Measurements from ENCODE around the gene IFNLR1. TPM values are rescaled to one million over a fixed set of nuclear protein-coding genes. Genes with fewer than 3 reads are reported as not detected.

IFNLR1 gene
- total RNA-seq, 1 experiment from 2014 or later, result 6.1 TPM

DNA sequence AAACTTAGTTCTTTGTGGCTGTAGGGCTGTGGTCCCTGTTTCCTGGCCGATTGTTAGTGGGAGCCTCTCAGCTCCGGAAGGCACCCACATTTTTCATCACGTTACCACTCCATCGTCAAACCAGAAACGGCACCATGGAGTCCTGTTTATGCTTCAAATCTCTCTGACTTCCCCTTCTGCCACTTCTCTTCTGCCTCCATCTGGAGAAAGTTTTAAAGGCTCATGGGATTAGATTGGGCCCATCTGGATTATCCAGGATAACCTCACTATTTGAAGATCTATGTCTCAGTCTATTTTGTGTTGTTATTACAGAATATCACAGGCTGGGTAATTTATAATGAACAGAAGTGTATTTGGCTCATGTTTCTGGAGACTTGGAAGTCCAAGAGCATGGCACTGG, 24.9 kb downstream of the IFNLR1 start:
- TF ChIP-seq, protein P1, sequence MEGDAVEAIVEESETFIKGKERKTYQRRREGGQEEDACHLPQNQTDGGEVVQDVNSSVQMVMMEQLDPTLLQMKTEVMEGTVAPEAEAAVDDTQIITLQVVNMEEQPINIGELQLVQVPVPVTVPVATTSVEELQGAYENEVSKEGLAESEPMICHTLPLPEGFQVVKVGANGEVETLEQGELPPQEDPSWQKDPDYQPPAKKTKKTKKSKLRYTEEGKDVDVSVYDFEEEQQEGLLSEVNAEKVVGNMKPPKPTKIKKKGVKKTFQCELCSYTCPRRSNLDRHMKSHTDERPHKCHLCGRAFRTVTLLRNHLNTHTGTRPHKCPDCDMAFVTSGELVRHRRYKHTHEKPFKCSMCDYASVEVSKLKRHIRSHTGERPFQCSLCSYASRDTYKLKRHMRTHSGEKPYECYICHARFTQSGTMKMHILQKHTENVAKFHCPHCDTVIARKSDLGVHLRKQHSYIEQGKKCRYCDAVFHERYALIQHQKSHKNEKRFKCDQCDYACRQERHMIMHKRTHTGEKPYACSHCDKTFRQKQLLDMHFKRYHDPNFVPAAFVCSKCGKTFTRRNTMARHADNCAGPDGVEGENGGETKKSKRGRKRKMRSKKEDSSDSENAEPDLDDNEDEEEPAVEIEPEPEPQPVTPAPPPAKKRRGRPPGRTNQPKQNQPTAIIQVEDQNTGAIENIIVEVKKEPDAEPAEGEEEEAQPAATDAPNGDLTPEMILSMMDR (IDR thresholded peaks at IDR 0.05; ENCODE audit: insufficient read depth in 1 of 2, low read depth in 1 of 2, low read length in 1 of 2, severe bottlenecking in 1 of 2, unreplicated experiment in 1 of 2), result no peak
- POLR2A ChIA-PET, result no interaction called here

GRCh38 chr1:24161270-24161669, 25.8 kb downstream of the IFNLR1 start:
- Mint-ChIP-seq H3K4me1 (ENCODE audit: low read depth, unreplicated experiment) (peaks cover 16% of the 10 kb centered on the region), H3K9me3 (ENCODE audit: unreplicated experiment) (peaks cover 7% of the 10 kb centered on the region), H3K36me3 (ENCODE audit: insufficient read depth, unreplicated experiment) (peaks cover 31% of the 10 kb centered on the region), H3K27me3 (ENCODE audit: insufficient read depth, unreplicated experiment) (no peaks in the 10 kb centered on the region), H3K4me3 (ENCODE audit: unreplicated experiment) (no peak overlapping the region), H3K27ac (ENCODE audit: unreplicated experiment) (no peak overlapping the region)
- H3K27me3 ChIP-seq (replicated peaks; ENCODE audit: control insufficient read depth, insufficient read depth, low read length), result no peaks in the 10 kb centered on the region
- intact Hi-C loops (cut with micrococcal nuclease; ENCODE audit: unreplicated experiment), result no loop called here
- H3K36me3 ChIP-seq (ENCODE audit: control insufficient read depth, insufficient read depth, low read length), result no peaks in the 10 kb centered on the region
- CTCF ChIA-PET, result no interaction called here
- TF ChIP-seq, protein P1 (IDR thresholded peaks at IDR 0.05; ENCODE audit: insufficient read depth in 1 of 2, low read depth in 1 of 2, low read length in 1 of 2, severe bottlenecking in 1 of 2, unreplicated experiment in 1 of 2), result no peak
- POLR2A ChIA-PET, result interaction anchor here (0.7 kb wide), 1 partner anchor 11 kb away, joined by 4 read pairs; no protein-coding TSS in a partner anchor
- no peaks in the 10 kb centered on the region; the same call in 1 of the 2 replicates for H3K4me1 ChIP-seq
- no TSS peak for BruUV-seq (replicated peaks)
- no peak for DNase-seq
- no peak overlapping the region for H3K4me3 ChIP-seq (ENCODE audit: low read depth, low read length)
- no peaks in the 10 kb centered on the region for H3K9me3 ChIP-seq

More for the DNA sequence above, 24.9 kb downstream of the IFNLR1 start:
- Mint-ChIP-seq H3K9me3 (ENCODE audit: unreplicated experiment) (peaks cover 11% of the 10 kb centered on the region), H3K36me3 (ENCODE audit: insufficient read depth, unreplicated experiment) (peaks cover 34% of the 10 kb centered on the region), H3K4me3 (ENCODE audit: unreplicated experiment) (no peak overlapping the region), H3K4me1 (ENCODE audit: low read depth, unreplicated experiment) (peaks cover 18% of the 10 kb centered on the region), H3K27me3 (ENCODE audit: insufficient read depth, unreplicated experiment) (no peaks in the 10 kb centered on the region), H3K27ac (ENCODE audit: unreplicated experiment) (no peak overlapping the region)
- Histone ChIP-seq H3K4me1 (no peaks in the 10 kb centered on the region; the same call in 1 of the 2 replicates), H3K4me3 (ENCODE audit: low read depth, low read length) (no peak overlapping the region), H3K9me3 (no peaks in the 10 kb centered on the region), H3K27me3 (replicated peaks; ENCODE audit: control insufficient read depth, insufficient read depth, low read length) (no peaks in the 10 kb centered on the region), H3K36me3 (ENCODE audit: control insufficient read depth, insufficient read depth, low read length) (no peaks in the 10 kb centered on the region)
- no peak for DNase-seq
- no TSS peak for BruUV-seq (replicated peaks)
- intact Hi-C loops (cut with micrococcal nuclease; ENCODE audit: unreplicated experiment), result no loop called here
- CTCF ChIA-PET, result no interaction called here

- Histone ChIP-seq H3K9me3 (no peaks in the 10 kb centered on the region), H3K4me3 (ENCODE audit: low read depth, low read length) (no peak overlapping the region), H3K36me3 (ENCODE audit: control insufficient read depth, insufficient read depth, low read length) (no peaks in the 10 kb centered on the region), H3K27me3 (replicated peaks; ENCODE audit: control insufficient read depth, insufficient read depth, low read length) (no peaks in the 10 kb centered on the region), H3K4me1 (no peaks in the 10 kb centered on the region; the same call in 1 of the 2 replicates)
- ChIA-PET CTCF (no interaction called here), POLR2A (no interaction called here)
- DNase-seq, result no peak
- Mint-ChIP-seq H3K27me3 (ENCODE audit: insufficient read depth, unreplicated experiment) (no peaks in the 10 kb centered on the region), H3K9me3 (ENCODE audit: unreplicated experiment) (no peaks in the 10 kb centered on the region), H3K27ac (ENCODE audit: unreplicated experiment) (no peak overlapping the region), H3K36me3 (ENCODE audit: insufficient read depth, unreplicated experiment) (peaks cover 18% of the 10 kb centered on the region), H3K4me1 (ENCODE audit: low read depth, unreplicated experiment) (no peaks in the 10 kb centered on the region), H3K4me3 (ENCODE audit: unreplicated experiment) (no peak overlapping the region)
- BruUV-seq (replicated peaks), result no TSS peak
- intact Hi-C loops (cut with micrococcal nuclease; ENCODE audit: unreplicated experiment), result no loop called here
- TF ChIP-seq, protein P1 (IDR thresholded peaks at IDR 0.05; ENCODE audit: insufficient read depth in 1 of 2, low read depth in 1 of 2, low read length in 1 of 2, severe bottlenecking in 1 of 2, unreplicated experiment in 1 of 2), result no peak
Measured at GRCh38 chr1:24159366-24159765, 27.7 kb downstream of the IFNLR1 start.

Data from Caco-2 (cell line).